ENCODE data around the gene ATP13A1. TPM values are rescaled to one million over a fixed set of nuclear protein-coding genes. Genes with fewer than 3 reads are reported as not detected.

ATP13A1 gene
- total RNA-seq, 1 experiment from 2014 or later: 48.5 TPM

GRCh38 chr19:19662871-19663255 lies 613 bp downstream of the ATP13A1 start:
- DNase-seq (ENCODE audit: low spot score): peak; percentile 18

DNA sequence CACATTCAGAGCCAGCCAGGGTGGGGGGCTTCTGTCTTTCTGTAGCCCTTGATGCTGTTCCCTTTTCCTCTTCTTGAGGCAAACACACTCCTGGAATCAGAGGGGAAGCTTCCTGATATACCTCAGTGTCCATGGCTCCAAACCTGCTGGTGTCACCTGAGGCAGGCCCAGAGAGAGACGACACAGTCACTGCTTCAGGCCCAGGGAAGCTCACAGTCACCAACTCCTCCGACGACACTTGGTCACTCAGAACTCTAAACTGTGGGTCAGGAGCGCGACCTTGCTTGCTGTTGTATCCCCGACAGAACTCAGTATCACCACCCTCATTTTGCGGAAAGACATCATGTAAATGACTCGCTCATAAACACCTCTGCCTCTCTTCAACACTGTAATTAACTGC lies 1.1 kb downstream of the ATP13A1 start:
- DNase-seq (ENCODE audit: low spot score): no peak

GRCh38 chr19:19661675-19662251 lies 1.7 kb downstream of the ATP13A1 start:
- DNase-seq (ENCODE audit: low spot score): no peak

DNA sequence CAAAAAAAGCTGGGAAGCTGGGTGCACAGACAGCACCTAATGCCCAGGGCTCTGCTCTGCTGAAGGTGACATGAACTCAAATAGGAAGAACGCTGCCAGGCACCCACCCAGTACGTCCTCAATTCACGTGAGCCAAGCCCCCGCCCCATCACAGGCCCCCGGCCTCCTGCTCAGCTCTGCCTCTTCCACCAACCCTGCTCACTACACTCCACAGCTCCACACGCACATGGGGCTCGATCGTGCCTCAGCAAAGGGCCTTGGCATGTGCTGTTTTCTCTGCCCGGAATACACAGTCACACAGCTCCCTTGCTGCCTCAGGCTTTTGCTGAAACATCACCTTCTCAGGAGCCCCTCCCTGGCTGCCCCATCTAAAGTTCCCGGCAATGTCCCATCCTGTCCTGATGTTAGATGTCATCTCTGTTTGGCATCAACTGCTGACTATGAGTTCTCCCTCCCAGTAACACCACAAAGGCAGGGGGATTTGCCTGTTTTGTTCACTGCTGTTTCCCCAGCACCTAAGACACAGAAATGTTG lies 2.3 kb downstream of the ATP13A1 start:
- DNase-seq (ENCODE audit: low spot score): no peak

DNA sequence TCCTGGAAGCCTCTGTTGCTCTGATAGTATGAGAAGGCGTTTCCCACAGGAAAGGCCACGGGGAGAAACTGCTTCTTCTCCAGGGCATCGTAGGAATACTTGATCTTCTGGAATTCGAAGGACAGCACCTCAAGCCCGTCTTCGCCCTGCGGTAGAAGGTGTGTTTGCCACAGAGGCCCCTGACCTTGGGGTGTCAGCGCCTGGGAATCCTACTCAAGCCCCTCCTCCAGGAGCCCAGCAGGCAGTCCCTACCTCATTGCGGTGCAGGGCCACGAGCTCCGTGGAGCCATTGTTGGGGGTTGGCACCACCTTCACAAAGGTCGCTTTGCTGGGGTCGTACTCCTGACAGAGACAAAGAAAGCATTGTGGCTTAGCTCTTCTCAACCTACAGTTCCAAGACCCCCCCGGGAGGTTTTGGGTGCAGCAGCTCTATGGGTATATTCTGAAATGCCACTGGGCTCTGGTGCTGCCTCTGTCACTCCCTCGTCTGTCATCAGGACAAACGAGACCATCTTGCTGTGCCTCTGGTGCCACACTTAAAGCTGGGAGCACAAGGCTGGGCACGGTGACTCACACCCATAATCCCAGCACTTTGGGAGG lies 3.7 kb downstream of the ATP13A1 start:
- DNase-seq (ENCODE audit: low spot score): no peak

GRCh38 chr19:19657397-19657783 lies 6.1 kb downstream of the ATP13A1 start:
- no peak for DNase-seq (ENCODE audit: low spot score)

DNA sequence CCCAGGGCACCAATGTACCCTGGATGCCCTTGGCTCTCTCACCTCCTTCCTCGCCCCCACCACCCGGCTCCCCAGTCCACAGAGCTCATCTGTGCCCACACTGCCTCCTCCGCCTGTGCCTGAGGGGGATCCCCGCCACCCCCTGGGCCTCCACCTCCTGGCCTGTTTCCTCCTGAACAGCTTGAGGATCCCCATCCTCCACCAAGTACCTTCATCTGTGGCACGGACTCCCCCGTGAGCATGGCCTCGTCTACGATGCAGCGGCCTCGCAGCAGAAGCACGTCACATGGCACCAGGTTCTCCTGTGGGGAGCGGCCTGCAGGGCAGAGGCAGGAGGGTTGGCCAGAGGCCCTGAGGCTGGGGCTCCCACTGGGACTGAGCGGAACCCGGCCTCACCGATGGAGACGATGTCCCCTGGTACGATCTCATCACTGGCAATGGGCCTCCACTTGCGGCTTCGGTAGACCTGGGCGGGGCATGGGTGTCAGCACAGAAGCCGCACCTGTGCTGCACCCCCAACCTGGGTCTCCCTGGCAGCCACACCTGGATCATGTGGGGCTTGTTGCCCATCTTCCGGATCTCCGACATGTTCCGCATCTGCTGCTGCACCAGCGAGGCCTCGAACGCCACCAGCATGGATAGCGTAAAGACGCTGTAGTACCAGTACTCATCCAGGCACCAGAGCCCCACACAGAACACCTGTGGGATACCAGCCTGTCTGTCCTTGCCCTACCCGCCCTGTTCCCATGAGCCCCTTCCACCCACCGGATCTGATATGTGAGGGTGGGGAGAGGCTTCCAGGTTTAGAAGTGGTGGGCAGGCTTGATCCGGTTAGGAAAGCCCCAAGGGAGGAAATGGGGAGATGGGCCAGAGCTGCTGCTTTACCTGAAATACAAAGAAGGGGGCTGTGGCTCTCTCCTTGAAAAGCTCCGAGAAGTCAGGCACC lies 6.8 kb downstream of the ATP13A1 start:
- no peak for DNase-seq (ENCODE audit: low spot score)

DNA sequence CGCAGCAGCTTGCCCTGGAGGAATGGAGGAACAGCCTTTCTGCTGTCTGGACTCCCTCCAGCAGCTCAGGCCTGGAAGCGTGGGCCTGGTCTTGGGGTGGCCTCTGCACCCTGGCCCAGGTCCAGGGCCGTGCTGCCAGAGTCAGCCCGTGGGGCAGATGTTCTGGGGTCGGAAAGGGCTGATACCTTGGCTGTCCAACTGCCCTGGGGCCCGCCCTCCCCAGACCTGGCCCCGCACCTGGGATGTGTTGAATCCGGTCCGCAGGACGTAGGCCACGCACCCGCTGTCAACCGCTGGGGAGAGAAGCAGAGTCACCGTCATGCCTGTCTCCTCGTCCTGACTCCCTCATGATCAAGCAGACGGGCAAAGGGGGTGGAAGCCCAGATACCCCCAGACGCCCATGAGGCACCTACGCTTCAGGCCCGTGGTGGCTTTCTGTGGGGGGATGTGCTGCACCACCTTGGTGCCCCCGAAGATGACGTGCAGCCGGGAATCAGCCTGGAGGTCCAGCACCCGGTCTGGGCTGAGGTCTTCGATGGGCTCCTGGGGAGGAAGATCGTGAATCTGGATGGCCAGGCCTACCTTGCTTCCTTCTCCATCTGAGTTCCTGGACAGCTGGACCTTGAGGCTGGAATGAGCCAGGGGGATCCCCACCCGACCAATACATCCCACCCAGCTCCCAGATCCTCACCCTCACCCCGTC lies 7.7 kb downstream of the ATP13A1 start:
- DNase-seq (ENCODE audit: low spot score): no peak

DNA sequence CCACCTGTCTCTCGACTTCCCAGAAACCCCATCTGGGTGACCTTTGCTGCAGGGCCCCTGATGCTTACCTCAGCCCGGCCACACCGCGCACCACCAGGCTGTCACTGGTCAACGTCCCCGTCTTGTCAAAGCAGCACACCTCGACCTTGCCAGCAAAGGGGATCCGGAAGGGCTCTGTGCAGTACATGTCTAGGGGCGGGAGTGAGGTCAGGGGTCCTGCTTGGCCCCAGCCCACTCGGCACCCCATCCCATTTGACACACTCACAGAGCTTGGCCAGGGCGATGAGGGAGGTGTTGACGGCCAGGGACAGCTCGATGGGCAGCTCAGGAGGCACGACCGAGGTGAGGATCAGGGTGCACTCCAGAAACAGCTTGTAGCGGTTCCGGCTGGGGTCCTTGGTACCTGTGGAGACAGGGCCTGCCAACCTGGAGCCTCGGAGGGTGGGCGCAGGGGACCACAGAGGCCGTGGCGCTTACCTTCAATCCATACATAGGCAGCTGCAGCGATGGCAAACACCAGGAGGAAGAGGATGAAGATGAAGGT lies 8.4 kb downstream of the ATP13A1 start:
- DNase-seq (ENCODE audit: low spot score): no peak

GRCh38 chr19:19654441-19654840 lies 9.0 kb downstream of the ATP13A1 start:
- DNase-seq (ENCODE audit: low spot score): no peak

DNA sequence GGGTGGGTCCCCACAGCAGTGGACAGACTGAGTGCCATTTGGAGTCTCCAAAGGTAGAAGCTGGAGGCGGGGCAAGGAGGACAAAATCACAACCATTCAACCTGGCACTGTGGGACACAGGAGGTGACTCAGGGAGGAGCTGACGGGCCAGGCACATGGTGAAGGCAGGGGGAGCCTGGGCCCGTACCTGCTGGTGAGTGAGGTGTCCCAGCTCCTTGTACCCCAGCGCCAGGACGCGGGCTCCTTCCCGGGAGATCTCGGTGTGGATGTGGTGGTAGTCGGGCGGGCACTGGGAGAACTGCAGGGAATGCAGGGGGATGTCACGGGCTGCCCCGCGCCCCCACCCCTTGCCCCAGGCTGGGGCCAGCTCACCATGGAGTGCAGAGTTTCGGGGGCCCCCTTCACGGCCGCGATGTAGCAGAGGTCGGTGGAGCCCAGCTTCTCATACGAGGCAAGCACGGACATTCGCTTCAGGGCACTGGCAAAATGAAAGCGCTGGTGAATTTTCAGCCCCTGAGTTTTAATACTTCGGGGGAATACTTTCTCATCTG lies 9.8 kb downstream of the ATP13A1 start:
- no peak for DNase-seq (ENCODE audit: low spot score)

- peak; percentile 34 for DNase-seq (ENCODE audit: low spot score)
These were observed 10.8 kb downstream of the ATP13A1 start for GRCh38 chr19:19652482-19653295.

DNA sequence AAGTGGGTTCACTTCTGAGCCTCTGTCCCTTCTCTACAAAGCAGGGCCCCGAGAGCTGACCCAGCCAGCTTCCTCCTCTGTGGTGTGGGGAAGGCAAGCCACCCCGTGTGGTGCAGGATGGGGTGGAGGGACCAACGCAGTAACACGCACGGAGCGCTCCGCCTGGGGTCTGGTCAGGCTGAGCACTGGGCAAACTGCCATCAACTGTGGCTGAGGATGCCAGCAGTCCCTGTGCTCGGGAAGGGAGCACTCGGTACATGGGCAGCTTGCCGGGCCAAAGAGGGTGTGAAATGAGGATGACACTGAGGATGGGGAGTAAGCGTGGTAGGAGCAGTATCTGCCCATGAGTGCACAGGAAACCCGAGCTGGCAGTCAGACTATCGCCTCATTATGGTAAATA lies 12.4 kb downstream of the ATP13A1 start:
- DNase-seq (ENCODE audit: low spot score): no peak

GRCh38 chr19:19650331-19650730 lies 13.1 kb downstream of the ATP13A1 start:
- DNase-seq (ENCODE audit: low spot score): no peak

DNA sequence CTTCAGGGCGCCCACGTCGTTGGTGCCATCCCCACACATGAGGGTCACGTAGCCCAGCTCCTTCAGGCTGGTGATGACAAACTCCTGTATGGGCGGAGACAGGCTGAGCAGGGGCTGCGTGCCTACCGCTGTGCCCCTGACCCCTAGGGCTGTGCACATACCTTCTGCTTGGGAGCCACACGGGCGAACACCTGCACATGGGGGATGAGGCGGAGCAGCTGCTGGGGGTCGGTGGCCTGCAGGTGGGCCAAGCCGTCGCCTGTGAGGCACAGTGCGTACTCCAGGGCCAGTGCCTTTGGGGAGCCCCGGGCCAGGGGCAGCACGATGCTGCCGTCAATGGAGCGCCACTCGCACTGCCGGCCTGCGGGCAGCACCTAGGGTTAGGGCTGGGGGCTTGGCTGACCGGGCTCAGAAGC lies 13.9 kb downstream of the ATP13A1 start:
- no peak for DNase-seq (ENCODE audit: low spot score)

DNA sequence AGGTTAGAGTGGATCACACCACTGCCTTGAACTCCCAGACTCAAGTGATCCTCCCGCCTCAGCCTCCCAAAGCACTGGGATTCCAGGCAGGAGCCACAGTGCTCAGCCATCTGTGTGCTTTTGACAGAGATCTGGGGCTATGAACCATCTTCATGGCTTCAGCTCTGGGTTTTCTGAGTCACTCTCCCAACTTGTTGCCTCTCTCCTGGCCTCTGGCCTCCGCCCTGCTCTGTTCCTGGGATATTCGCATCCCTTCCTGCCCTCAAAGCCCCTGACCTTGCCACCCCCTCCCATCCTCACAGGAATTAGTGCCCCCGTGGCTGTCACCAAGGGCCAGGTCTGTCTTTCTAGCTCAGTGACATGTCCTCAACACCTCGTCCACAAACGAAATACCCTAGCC lies 14.3 kb downstream of the ATP13A1 start:
- DNase-seq (ENCODE audit: low spot score): no peak

DNA sequence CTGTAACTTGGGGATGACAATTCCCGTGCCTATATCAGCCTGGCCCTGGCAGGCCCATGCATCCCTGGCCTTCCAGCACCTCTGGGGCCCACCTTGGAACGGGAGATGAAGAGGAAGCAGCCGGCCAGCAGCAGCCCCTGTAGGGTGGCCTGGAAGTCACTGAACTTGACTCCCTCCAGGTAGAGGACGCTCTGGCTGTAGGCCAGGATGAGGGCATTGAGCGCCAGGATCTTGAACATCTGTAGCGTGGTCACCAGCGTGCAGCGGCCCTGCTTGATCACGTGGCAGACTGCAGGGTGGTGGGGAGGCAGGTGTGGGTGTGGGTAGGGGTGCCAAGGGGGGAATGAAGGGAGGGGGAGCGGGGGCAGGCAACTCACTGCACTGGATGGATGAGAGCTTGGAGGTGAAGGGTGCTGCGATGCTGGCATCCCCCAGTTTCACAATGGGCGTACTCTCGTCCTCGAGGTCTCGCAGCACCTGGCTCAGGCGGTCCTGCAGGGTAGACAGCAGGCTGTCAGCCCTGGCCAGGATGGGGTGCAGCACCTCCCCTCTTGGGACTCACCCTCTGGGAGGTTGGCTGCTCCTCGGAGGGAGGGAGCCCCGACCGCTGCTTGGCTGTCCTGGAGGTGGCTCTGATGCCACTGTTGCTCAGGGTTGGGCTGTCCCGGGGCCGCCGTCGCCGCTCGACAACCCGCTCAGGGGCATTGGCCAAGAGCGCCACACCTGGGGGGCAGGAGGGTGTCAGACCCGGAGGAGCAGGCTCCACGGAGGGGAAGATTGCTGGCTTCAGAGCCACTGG lies 16.2 kb downstream of the ATP13A1 start:
- DNase-seq (ENCODE audit: low spot score): no peak

GRCh38 chr19:19645233-19645870 lies 18.1 kb downstream of the ATP13A1 start:
- no peak for DNase-seq (ENCODE audit: low spot score)

DNA sequence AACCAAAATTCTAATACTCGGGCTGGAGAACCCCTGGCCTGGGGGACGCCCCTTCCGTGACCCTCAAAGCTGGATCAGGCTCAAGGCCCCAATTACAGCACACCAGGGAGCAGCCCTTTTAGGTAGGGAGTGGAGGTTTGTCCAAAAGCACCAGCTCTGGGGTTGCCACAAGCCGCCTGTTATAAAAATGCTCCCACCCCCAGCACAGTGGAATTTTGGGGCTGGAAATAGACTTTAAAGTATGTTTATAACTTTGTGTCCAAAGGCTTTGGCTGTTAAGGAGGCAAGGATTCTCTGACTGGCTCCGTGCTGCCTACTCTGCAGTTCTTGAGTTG lies 19.5 kb downstream of the ATP13A1 start:
- DNase-seq (ENCODE audit: low spot score): no peak

Measured in A172 (cell line).